Right lobe of liver (tissue), 4 donors: ENCODE results near the gene ZNF786.

ENCODE experiments used
- POLR2A ChIP-seq: fragments of 450-650 bp; IDR thresholded peaks from one replicate; pipeline ENCODE4 v1.6.1; 2017; ENCODE audit warnings: antibody characterized with exemption, mild to moderate bottlenecking
- TF ChIP-seq, protein P1 (sequence below), 4 donors: fragments of 200-600 bp in 3 of 4; fragments of 450-650 bp in 1 of 4; IDR thresholded peaks; one replicate each; pipeline versions ENCODE4 v1.5.1 to v1.8.0; 2016 to 2022; ENCODE audit warnings: antibody characterized with exemption in 4 of 4, mild to moderate bottlenecking in 2 of 4
- donor health status: DM: no; HTN: no; CAD: no.
- donor health status: DM: no; HTN: no; CAD: no.
- donor health status: DM: no; HTN: yes; CAD: no.

DNA sequence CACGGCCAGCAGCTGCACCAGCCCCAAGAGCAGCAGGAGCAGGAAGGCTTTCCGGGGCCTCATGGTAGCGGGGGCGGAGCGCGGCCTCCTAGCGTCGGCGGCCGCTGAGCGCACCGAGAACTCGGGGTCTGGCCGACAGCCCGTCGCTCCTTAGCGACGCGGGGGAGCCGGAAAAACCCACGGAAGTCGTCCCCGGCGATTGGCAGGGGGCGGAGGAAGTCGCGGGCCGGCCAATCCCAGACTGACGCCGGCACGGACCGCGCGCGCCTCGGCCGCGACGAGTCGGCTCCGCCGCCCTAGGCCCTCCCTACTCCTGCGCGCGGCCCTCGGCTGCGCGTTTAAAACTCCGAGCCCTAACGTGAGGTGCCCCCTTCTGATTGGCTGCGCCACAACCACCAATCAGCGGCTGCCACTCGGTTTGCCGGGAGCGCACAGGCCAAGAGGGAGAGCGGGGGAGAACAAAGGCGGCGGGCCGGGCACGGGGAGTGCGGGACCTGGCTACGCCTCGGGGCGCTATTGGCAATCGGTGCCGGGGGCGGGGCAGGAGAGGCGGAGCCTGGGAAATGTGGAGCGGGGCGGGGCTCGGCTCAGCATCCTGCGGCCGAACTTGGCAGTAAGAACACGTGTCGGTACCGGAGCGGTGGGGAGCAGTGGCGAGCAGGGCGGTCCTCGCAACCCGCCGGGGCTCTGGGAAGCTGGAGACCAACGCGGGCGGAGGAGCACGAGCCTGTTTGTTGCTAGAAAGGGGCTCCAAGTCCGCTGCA is 62.0 kb downstream of the ZNF786 start, which contains the start of gene PDIA4:
- TF ChIP-seq, protein P1, sequence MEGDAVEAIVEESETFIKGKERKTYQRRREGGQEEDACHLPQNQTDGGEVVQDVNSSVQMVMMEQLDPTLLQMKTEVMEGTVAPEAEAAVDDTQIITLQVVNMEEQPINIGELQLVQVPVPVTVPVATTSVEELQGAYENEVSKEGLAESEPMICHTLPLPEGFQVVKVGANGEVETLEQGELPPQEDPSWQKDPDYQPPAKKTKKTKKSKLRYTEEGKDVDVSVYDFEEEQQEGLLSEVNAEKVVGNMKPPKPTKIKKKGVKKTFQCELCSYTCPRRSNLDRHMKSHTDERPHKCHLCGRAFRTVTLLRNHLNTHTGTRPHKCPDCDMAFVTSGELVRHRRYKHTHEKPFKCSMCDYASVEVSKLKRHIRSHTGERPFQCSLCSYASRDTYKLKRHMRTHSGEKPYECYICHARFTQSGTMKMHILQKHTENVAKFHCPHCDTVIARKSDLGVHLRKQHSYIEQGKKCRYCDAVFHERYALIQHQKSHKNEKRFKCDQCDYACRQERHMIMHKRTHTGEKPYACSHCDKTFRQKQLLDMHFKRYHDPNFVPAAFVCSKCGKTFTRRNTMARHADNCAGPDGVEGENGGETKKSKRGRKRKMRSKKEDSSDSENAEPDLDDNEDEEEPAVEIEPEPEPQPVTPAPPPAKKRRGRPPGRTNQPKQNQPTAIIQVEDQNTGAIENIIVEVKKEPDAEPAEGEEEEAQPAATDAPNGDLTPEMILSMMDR (IDR thresholded peaks at IDR 0.05) = peak in 1 of 4 donors; percentile 10
- peak; percentile 95 for TF ChIP-seq POLR2A
